ENCODE results near the gene GZMM.

GZMM gene

DNA sequence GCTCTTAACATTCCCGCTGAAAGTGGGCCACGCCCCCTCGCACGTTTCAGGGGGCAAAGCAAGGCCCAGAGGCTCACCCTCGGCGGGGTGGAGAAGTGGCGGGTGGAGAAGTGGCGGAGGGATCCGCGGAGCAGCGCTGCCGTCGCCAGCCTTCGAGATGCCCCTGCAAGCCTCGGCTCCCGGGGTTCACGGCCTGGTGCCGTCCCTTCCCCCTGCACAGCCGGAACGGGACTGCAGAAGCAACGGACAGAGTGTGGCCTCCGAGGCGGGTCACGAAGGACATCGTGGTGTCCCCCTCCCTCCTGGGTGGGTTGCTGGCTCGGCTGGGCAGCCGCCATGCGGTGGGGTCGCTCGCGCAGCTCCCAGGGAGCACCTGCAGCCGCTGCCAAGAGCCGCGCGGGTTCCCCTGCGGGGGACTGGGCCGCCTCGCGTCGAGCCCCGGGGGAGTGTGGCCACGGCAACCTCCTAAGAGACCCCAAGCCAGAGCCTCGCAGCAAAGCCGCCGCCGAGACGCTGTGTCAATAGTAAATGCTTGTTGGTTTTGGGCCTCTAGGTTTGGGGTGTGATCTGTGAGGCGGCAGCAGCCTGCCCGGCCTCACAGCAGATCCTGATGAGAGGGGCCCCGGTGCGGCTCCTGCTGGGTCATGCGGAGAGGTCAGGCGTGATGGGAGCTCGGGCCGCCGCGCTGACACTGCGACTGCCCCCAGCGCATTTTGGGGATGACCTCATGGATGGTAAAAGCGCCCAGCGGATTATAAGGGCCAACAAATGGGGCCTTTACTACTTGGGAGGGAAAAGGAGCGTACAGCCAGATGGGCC, 31.1 kb upstream of the GZMM start:
- no peak for DNase-seq

DNA sequence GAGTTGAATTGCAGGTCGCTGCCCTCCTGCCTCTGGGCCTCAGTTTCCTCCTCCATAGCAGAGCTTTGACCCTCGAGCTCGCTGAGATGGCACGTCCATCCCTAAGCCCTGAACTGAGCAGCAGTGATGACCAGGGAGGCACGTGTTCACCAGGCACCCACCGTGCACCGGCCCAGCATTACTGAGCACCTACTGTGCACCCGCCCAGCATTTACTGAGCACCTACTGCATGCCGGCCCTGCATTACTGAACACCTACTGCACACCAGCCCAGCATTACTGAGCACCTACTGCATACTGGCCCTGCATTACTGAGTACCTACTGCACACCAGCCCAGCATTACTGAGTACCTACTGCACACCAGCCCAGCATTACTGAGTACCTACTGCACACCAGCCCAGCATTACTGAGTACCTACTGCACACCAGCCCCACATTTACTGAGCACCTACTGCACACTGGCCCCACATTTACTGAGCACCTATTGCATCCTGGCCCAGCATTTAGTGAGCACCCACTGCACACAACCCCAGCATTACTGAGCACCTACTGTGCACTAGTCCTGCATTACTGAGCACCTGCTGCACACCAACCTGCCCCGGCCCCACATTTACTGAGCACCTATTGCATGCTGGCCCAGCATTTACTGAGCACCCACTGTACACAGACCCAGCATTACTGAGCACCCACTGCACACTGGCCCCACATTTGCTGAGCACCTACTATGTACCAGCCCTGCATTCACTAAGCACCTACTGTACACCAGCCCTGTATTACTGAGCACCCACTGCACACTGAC, 30.3 kb upstream of the GZMM start:
- no peak for DNase-seq

DNA sequence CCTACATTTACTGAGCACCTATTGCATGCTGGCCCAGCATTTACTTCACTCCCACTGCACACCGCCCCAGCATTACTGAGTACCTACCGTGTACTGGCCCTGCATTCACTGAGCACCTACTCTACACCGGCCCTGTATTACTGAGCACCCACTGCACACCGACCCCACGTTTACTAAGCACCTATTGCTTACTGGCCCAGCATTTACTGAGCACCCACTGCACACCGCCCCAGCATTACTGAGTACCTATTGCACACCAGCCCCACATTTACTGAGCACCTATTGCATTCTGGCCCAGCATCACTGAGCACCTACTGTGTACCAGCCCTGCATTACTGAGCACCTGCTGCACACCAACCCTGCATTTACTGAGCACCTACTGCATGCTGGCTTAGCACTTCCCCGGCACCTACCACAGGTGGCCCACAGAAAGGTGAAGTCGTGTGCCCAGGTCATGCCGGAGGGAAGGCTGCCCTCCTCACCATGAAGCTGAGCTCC, 29.6 kb upstream of the GZMM start:
- DNase-seq, result no peak

DNA sequence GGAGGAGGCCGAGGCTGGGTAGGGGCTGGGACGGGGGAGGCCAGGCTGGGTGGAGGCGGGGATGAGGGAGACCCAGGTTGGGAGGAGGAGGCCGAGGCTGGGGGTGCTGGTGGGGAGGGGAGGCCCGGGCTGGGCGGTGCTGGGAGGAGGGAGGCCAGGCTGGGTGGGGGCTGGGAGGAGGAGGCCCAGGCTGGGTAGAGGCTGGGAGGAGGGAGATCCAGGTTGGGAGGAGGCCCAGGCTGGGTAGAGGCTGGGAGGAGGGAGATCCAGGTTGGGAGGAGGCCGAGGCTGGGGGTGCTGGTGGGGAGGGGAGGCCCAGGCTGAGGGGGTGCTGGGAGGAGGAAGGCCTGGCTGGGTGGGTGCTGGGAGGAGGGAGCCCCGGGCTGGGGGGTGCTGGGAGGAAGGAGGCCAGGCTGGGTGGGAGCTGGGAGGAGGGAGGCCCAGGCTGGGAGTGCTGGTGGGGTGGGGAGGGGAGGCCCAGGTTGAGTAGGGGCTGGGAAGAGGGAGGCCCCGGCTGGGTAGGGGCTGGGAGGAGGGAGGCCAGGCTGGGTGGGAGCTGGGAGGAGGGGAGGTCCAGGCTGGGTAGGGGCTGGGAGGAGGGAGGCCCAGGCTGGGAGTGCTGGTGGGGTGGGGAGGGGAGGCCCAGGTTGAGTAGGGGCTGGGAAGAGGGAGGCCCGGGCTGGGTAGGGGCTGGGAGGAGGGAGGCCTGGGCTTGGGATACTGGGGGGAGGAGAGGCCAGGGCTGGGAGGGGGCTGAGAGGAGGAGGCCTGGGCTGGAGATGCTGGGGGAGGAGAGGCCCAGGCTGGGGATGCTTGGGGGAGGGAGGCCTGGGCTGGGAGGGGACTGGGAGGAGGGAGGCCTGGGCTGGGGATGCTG, 25.9 kb upstream of the GZMM start:
- no peak for DNase-seq

DNA sequence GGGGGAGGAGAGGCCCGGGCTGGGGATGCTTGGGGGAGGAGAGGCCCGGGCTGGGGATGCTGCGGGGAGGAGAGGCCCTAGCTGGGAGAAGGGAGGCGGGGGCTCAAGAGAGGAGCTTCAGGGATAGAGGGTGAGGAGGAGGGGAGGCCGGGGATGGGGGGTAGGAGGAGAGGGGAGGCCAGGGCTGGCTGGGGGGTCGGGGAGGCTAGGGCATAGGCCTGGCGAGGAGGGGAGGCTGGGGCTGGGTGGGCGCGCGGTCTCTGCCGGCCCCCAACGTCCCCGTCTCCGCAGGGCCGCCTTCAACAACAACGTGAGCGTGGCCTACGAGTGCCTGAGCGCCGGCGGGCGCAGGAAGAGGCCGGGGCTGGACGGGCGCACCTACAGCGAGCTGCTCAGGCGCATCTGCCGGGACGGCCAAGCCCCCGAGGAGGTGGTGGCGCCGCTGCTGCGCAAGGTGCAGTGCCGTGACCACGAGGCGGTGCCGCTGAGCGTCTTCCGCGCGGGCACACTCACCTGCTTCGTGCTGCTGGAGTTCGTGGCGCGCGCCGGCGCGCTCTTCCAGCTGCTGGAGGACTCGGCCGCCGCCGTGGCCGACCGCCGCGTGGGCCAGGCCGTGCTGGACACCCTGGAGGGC, 25.1 kb upstream of the GZMM start:
- DNase-seq, result peak; percentile 70

DNA sequence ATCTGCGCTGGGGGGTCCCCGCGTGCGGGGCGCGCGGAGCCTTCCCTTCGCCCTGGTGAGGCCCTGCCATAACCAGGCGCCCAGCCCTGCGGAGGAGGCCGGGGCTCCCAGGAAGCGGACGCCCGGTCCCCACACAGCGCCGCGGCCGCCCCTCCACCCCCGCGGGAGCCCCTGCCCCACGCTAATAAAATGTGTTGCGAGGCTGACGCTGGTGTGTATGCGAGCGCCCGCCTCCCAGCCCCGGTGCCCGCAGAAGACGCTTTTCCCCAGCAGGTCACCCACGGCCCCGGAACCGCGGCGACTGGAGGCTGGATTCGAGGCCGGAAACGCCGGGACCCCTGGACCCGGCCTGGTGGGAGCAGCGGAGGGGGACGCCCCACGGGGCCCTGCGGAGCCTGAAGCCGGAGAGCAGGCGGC, 24.4 kb upstream of the GZMM start:
- DNase-seq, result no peak

DNA sequence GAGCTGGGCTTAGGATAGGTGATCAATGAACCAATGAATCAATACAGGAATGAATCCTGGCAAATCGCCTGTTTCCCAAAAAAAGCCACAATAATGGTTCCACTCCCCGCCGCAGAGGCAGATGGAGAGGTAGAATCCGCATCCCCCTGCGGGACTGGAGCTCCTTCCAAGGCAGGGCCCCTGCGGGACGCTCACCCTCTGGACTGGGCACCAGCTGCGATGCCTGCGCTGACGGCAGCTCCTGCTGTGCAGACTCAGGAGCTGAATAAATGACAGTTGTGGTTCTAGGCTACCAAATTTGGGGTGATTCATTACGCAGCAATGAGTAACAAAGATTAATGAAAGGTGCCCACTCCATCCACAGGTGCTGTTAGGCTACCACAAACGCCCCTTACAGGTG, 21.1 kb upstream of the GZMM start:
- DNase-seq, result no peak

DNA sequence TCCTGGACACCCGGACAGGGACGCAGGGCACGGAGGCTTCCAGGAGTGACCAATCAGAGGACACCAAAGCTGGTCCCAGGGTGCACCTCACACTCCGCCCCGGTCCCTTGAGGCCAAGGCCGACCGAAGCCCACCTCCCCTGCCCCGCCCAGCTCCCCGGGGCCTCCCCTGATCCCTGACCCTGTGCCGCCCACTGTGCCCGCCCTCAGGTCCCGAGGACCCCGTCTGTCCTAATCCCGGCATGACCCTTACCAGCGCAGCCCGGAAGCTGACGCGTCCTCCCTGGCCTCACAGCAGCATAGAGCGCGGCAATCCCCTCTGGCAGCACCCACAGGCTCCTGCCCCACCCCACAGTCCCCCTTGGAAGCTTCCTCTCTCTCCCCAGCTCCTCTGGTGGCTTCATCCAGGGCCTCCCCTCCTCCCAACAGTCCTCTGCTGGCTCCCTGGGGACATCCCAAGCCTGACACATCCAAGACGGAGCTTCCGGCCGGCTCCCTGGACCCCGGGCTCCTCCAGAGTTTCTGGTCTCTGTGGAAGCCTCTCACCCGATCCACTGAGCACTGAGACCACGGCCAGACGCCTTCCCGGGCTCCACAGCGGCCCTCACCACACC, 19.7 kb upstream of the GZMM start:
- no peak for DNase-seq

DNA sequence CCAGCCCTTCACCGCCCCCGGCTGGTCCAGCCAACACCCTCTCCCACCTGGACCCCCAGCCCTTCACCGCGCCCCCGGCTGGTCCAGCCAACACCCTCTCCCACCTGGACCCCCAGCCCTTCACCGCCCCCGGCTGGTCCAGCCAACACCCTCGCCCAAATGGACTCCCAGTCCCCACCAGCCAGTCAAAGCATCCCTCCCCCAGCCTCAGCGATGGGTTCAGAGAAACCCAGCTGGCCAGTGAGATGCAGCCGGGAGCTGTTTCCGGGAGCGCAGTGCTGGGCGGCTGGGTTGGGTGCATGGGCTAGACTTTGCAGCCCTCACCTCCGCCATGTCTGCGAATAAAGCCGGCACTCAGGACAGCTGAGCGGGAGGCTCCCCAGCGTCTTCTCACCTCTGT, 18.8 kb upstream of the GZMM start:
- DNase-seq, result no peak

DNA sequence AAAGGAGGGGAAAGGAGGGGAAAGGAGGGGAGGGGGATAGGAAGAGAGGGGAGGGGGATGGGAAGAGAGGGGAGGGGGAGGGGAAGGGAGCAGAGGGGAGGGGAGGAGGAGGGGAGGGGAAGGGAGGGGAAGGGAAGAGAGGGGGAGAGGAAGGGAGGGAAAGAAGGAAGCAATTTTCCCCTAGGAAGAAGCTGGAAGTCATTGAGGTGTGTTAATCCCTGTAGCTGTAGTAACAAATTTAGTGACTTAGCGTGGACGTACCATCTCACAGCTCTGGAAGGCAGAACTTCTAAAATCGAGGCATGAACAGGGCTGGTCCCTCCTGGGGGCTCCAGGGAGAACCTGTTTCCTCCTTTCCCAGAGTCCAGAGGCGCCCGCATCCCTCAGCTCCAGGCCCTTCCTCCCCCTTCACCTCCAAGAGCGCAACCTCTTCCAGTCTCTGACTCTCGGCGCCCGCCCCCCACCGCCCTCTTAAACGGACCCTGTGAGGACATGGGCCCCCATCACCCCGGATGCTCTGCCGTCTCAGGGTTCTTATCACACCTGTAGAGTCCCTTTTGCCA, 17.9 kb upstream of the GZMM start:
- no peak for DNase-seq

DNA sequence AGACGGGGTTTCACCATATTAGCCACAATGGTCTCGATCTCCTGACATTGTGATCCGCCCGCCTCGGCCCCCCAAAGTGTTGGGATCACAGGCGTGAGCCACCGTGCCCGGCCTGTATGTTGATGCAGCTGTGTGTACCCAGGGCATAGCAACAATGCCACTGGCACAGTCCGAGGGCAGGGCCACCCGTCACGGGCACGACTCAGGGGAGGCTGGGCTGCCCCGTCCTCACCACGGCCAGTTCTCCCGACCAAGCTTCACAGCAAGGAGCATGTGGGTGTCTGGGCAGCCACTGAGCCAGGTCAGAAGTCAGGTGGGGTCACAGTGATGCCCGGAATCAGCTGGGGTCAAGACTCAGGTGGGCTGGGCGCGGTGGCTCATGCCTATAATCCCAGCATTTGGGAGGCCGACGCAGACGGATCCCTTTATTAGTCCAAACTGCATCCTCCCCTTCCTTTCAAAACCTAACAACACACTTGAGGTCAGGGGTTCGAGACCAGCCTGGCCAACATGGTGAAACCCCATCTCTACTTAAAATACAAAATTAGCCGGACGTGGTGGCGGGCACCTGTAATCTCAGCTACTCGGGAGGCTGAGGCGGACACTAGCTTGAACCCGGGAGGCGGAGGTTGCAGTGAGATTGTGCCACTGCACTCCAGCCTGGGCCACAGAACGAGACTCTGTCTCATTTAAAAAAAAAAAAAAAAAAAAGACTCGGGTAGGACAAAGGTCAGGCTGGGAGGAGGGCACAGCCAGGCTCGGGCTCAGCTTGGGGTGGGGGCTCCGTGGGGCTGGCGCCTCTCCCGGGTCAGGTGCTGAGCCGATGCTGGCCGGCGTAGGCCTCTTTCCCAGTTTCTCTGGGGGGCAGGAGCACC, 13.5 kb upstream of the GZMM start:
- DNase-seq, result no peak

DNA sequence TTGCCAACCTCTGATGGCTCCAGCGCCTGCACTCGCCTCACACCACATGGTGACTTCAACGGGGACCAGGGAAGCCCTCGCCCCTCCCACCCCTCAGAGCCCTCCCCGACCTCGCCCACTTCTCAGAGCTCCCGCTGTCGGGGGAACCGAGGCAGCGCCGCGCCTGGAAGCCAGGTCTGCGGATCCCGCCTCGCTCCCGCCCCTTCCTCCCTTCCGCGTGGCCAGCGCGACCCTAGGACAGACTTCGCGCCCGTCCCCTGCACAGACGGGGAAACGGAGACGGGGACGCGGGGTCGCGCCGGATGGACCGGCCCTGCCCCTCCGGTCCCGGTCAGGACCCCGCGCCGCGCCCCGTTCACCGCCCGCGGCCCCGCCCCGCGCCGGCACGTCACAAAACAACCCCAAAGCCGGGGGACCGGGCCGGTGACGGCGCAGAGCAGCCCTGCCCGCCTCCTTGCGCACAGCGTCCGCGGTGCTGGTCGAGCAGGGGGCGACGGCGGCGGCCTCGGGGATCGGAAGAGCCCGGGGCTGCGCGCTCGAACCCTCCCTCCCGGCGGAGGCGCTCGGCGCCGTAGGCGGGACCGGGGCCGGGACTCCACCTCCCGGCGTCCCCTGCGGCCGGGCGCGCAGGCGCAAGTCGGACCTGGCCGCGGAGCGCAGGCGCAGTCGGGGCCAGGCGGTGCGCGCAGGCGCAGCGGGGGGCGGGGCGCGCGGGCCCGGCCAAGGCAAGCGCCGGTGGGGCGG, 12.7 kb upstream of the GZMM start:
- DNase-seq, result peak; percentile 91

DNA sequence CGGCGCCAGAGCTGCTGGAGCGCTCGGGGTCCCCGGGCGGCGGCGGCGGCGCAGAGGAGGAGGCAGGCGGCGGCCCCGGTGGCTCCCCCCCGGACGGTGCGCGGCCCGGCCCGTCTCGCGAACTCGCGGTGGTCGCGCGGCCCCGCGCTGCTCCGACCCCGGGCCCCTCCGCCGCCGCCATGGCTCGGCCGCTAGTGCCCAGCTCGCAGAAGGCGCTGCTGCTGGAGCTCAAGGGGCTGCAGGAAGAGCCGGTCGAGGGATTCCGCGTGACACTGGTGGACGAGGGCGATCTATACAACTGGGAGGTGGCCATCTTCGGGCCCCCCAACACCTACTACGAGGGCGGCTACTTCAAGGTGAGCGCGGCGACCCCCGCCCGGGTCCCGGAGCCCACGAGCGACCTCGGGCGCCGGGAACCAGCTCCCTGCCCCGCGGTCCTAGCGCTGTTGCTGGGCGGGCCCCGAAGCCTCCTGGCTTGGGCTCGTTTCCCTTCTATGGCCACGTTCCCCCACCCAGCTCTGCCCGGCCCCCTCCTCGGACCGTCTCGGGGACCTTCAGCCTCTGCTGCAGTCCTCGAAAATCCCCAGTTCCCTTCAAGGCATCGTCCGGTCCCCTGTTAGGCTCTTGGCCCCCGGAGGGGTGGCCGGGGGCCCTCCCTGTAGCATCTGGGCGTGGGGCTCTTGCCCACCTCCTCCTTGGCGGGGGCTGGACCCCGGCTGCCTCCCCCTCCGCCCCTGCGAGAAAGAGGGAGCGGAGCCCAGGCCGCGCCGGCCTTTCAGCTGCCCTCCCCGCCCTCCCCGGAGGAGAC, 11.9 kb upstream of the GZMM start, which contains the start of gene CDC34:
TSS of gene CDC34 (plus strand) at position 8 of the 808 bp plus-strand sequence. CDS start at position 180, 172 bp downstream.
- no peak for DNase-seq

DNA sequence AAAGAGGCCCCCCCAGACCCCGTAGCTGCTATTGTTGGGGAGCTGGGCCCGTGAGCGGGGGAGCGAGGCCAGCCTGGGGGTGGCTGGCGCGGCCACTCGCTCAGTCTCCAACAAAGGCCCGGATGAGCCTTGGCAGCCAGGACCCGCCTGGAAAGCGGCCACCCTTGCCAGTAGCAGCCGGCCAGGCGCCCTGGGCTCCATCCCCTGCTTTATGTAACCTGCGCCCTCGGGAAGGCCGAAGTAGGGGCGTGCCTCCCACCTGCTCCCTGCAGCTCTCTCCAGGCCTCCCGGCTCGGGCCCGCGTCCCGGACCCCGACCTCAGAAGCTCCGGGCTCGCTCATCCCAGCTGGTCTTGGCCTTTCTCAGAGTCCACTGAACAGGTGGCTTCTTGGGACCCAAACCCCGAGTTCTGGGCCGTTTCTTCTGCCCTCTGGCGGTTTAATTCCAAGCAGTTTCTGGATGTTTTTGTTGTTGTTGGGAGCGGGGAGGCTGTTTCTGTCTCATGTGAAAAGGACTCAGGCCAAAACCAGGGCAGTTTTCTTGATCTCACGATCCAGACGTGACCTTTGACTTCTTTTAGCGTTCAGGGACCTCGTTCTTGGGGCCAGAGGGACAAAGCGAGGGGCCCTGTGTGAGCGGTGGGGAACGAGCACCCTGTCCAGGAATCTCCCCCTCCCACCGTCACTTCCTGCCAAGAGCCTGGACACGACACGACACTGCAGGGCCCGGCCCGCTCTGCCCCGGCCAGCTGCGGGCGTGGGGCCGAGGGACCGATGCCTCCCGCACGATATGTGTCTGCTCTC, 11.1 kb upstream of the GZMM start:
- peak; percentile 60 for DNase-seq

DNA sequence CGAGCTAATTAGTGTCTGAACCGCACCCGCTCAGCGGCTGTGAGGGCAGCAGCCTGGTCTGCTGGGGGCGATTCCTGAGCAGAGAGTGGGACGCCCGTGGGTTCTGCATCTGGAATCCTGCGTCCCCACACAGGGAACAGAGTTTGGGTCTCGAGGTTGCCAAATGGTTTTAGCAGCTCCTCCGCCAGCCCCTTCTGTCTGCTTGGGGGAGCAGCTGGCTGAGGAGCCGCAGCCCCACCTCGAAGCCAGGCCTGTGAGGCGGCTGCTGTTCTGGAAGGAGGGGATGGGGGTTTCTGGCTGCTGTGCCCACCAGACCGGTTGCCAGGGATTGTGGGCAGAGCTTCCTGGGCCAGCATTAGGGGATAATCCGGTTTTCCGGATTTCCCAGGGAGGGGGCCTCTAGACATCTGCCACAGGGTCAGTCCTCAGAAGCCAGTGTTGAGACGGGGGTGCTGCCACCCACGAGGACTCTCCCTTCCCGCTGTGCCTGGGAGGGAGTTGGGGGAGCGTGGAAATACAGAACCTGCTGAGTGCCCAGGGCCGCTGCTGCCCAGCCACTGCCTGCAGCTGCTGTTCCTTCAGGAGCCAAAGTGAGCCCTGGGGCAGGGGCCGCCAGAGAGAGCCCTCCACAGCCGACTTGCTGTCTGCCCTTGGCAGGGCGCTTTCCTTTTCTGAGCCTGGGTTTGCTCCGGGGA, 10.3 kb upstream of the GZMM start:
- no peak for DNase-seq

DNA sequence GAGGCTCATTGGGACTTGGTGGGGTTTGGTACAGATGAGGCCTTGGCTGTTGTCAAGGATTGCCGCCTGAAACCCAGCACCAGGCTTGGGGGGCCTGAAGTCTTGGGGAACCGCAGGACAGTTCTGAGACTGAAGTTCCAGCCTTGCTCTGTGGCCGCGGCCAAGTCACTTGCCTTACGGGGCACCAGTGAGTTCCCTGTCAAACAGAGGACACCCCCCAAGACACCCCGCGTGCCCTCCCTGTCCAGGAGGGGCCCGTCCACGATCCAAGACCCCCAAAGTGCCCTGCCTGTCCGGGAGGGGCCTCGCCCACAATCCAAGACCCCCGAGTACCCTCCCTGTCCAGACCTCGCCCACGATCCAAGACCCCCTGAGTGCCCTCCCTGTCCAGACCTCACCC, 9.8 kb upstream of the GZMM start:
- no peak for DNase-seq
